NCI-H146 (cell line): ENCODE data around the gene MAP3K14.
"Not testable (repeated sequence)": the region's sequence is repeated elsewhere in the genome, so short reads cannot be mapped to it uniquely, and the experiment has no call there.

Source experiments
- DNase-seq: peaks from one replicate; lab custom pipeline; 2025; lab: John Stamatoyannopoulos, UW

Gene MAP3K14

DNA sequence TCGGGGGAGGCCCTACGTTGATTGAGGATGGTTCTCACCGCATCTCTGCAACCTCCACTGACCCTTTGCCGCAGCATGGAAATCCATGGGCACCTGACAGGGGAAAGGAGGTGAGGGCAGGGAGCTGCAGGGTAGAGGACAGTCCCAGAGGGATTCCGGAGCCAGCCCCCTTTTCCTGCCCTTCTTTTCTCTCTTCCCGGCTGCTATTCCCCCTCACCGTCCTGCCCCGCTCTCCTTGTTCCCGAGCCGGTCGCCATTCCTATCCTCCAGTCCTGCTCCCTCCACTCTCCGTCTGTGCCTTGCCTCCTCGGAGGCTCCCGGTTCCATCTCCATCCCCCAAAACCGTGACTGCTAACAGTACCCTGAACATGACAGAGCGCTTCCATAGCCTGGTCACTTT is 59.7 kb downstream of the MAP3K14 start:
- no peak for DNase-seq

DNA sequence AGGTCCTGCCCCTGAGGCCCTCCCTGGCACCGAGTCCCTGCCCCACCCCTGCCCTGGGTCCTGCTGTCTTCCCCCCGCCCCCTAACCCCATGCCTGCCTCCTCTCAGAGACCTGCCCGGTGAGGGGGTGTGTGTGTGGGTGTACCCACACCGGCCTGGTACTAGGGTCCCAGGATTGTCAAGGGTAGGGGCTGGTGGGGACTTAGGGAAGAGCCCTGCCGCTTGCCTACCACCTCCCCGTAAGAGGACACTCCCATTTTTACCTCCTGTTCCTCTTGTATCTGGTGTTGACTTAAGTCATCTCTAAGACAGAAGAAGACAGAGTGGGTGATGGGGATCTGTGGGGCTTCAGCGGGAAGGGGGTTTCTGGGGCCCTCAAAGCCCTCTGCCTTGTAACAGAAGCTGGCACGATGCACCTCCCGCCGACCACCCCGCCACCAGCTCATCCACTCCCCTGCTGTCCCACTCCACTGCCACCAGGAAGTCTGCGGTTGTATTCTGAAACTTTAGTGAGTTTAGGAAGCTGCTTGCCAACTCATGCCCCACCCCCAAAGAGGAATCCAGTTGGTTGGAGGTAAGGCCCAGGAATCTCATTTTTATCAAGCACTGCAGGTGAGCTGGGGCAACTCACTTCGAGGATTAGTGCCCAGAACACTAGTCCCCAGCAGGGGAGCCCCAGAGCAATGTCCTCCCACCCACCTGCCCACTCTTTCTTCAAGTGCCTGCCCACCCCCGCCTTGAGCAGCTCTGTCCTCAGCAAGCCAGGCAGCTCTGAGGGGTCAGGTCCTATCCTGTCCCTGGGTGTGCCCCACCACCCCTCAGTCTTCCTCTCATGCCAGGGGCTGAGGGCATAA is 60.5 kb downstream of the MAP3K14 start:
- no peak for DNase-seq

DNA sequence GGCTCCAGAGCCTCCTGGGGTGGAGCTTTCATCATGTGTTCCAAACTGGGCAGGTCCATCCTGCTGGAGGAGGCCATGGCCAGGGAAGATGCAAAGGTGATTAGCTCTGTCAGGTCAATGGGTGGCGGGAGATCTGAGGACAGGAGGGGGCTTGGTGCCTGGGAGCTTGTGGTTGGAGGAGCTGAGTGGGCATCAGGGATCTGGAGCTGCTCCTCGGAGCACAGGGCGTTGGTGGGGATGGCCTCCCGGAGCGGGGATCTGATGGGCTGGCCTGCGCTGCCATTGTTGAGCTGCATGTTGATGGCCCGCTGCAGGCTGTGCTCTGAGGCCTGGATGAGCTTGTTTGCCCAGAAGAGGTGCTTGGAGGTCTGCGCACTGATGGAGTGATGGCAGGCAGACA is 61.5 kb downstream of the MAP3K14 start:
- DNase-seq, result no peak

DNA sequence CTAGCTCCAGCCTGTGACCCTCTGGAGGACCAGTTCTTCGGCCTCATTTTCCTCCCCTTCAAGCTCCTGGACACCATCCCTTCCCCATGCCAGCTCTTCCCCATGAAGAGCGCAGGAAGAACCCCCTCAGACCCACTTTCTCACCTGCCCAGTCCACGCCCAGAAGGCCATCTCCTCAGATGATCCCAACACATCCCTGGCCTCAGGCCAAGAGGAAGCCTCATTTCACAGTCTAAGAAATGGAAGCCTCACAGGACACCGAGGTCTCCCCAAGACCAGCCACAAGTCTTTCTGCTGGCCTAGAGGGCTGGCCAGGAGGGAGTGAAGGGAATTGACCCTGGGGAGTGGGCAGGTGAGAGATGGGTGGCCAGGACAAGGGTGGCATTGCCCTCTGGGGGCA is 62.9 kb downstream of the MAP3K14 start:
- DNase-seq, result no peak

DNA sequence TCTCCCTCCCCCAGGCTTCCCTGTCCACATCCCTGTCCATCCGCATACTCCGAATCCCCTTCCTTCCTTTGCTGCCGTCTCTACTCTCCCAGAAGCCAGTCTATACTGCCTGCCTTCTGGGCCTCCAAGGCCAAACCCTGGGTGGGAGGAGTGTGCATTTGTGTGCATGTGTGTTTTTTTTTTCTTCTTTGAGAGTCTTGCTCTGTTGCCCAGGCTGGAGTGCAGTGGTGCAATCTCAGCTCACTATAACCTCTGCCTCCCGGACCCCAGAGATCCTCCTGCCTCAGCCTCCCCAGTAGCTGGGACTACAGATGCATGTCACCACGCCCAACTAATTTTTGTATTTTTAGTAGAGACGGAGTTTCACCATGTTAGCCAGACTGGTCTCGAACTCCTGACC is 63.6 kb downstream of the MAP3K14 start:
- not testable (repeated sequence) for DNase-seq

DNA sequence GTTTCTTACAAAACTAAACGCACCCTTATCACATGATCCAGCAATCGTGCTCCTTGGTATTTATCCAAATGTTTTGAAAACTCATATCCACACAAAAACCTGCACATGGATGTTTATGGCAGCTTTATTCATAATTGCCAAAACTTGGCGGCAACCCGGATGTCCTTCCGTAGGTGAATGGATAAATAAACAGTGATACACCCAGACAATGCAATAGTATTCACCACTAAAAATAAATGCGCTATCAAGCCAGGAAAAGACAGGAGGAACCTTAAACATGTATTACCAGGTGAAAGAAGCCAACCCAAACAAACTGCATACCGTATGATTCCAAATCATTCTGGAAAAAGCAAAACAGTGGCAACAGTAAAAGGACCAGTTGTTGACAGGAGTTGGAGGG is 64.9 kb downstream of the MAP3K14 start:
- DNase-seq, result no peak

DNA sequence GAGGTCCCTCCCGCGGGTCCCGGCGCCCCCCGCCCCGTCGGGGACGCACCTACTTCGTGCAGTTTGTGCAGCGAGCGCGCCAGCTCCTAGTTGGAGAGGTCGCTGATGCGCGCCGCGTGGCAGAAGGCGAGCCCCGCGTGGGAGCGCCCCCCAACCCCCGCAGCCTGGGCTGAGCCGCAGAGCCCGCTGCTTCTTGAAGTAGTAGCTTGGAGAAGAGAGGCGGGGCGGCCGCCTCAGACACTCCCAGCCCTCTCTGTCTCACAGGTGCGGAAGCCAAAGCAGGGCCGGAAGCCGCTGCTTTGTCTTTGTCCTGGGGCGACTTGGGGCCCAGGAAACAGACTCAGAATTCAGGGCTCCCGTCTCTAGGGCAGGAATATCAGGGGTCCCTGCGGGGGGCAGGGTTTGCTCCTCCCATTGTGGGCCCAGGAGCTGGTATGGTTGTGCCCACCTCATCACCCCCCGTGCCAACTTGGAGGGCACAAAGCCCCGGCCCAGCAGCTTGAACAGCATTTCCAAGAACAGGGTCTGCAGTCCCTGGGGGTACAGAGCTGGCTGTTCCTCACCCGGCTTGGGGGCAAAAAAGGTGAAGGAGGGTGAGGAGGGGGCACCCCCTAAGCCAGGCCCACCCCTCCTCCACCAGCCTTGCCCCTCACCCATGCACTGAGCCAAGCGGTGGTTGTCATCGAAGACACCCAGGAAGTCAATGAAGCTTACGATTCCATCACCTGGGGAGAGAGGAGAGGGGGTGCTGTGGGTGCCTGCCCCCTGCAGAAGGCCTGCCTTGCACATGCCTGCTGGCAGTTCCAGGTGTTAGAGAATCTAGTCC is 68.5 kb downstream of the MAP3K14 start:
- peak; percentile 75 for DNase-seq

DNA sequence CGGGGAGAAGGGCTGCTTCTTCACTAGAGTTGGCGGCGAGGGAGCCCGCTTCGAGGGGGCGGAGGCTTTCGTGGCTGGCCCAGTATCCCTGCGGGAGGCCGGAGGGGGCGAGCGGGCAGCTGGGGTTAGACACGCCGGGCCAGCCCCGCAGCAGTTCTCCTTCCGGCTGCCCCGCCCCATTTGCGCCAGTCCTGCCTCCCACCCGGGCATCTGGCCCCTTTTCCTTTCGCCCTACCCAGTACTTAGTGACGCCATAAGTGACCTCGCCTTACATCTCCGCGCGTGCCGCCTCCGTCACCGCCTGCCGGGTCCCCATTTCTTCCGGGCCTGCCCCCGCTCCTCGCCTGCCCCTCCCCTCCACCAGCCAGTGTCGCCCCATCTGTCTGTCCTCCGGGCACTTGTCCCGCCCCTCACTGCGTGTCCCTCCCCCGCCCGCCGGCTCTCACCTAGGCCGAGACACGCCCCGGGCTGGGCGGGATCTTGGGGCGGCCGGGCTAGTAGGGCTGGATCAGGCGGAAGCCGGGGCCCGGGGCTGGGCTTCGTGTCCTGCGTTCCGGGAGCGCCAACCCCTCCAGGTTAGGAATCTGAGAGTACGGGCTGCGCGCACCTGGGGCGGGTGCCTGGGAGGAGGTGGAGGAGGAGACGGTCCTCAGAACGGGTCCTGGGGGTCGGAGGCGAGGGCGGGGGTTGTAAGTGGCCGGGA is 69.2 kb downstream of the MAP3K14 start:
- DNase-seq, result peak; percentile 99

DNA sequence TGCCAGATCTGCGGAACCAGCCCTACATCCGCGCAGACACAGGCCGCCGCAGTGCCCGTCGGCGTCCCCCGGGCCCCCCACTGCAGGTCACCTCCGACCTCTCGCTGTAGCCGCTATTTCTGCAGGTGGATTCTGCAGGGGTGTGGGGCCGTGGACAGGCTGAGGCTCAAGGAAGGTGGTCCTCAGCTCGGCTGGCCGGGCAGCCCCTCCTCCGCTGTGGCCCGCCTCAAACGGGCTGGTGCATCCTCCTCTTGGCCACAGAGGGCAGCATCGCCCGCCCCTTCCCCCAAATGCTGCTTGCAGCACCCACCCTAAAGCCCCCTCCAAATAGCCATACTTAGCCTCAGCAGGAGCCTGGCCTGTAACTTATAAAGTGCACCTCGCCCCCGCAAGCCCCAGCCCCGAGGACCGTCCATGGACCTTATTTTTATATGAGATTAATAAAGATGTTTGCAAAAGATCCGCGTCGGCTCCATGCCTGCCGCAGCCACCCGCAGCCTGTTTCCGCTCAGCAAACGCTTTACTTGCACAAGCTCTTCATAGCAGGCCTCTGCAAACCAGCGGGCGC is 69.9 kb downstream of the MAP3K14 start:
- peak; percentile 62 for DNase-seq

DNA sequence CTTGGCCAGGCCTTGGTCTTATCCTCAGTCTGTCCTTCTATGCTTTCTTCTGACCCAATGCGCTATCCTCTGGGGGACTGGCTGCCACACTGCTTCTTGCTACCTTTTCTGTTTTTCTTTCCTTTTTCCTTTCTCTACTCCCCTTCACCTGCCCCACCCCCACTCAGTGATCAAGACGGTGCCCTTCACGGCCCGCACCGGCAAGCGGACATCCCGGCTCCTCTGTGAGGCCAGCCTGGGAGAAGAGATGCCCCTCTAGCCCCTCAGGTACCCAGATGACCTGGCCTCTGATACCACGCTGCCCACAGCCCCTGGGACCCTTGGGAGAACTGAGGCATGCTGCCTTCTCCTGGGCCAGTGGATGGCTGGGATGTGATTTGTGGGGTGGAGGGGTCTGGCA is 70.5 kb downstream of the MAP3K14 start:
- DNase-seq, result no peak

DNA sequence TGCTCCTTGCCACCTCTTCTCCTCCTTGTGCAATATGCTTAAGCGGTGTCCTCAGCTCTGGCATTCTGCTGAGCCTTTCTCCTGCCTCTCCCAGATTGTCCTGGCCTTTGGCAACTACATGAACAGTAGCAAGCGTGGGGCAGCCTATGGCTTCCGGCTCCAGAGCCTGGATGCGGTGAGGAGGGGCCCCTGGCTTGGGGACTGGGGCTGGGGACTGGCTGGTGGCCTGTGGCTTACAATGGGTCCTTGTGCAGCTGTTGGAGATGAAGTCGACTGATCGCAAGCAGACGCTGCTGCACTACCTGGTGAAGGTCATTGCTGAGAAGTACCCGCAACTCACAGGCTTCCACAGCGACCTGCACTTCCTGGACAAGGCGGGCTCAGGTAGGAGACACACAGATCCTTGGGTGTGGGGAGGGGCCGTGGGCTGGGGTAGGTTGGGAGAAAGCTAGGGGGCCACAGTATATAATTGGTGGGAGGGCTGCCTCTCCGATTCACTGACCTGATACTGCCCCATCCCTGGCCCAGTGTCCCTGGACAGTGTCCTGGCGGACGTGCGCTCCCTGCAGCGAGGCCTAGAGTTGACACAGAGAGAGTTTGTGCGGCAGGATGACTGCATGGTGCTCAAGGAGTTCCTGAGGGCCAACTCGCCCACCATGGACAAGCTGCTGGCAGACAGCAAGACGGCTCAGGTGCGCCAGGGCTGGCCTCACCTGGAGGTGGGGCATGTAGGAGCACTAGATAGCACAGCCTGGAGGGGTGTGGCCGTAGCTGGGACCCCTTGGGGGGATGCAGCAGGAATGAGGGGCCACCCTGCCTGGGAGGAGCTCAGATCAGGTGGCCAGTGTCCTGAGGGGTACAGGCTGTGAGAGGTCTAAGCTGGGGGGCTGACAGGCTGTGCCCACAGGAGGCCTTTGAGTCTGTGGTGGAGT is 71.8 kb downstream of the MAP3K14 start:
- DNase-seq, result no peak

DNA sequence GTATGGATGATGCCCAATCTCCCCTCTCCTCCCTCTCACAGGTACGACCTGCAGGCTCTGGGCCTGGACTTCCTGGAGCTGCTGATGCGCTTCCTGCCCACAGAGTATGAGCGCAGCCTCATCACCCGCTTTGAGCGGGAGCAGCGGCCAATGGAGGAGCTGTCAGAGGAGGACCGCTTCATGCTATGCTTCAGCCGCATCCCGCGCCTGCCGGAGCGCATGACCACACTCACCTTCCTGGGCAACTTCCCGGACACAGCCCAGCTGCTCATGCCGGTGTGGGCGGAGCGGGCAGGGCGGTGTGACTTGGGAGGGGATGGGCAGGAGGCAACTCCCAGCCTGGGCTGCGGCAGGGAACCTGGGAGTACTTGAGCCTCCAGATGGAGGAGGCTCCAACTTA is 73.1 kb downstream of the MAP3K14 start:
- DNase-seq, result no peak

DNA sequence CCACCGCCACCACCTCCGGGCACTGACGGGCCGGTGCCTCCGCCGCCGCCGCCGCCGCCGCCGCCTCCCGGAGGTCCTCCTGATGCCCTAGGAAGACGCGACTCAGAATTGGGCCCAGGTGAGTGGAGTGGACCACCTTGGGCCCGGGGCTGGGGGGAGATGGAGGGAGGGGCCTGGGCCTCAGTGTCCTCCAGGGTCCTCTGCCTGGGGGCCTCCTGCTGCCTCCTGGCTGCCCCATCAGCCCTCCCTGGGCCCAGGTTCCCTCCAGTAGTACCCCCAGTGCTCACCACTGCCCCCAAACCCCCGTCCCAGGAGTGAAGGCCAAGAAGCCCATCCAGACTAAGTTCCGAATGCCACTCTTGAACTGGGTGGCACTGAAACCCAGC is 74.8 kb downstream of the MAP3K14 start:
- DNase-seq, result no peak

DNA sequence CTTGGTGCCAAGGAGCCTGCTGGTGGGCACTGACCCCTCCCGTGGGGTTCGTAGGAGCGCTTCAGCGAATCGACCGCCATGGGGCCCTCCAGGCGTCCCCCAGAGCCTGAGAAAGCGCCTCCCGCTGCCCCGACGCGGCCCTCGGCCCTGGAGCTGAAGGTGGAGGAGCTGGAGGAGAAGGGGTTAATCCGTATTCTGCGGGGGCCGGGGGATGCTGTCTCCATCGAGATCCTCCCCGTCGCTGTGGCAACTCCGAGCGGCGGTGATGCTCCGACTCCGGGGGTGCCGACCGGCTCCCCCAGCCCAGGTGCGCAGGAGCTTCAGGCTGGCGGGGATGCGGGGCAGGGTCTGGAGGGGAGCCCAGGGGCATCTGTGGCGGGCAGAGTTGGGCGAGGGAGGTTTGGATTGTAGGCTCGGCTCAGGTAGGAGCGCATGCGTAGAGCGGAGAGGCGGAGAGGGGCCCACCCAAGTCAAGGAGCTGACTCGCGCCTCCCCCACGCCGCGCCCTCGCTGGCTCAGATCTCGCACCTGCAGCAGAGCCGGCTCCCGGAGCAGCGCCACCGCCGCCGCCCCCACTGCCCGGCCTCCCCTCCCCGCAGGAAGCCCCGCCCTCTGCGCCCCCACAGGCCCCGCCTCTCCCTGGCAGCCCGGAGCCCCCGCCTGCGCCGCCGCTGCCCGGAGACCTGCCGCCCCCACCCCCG is 75.3 kb downstream of the MAP3K14 start:
- peak; percentile 79 for DNase-seq

DNA sequence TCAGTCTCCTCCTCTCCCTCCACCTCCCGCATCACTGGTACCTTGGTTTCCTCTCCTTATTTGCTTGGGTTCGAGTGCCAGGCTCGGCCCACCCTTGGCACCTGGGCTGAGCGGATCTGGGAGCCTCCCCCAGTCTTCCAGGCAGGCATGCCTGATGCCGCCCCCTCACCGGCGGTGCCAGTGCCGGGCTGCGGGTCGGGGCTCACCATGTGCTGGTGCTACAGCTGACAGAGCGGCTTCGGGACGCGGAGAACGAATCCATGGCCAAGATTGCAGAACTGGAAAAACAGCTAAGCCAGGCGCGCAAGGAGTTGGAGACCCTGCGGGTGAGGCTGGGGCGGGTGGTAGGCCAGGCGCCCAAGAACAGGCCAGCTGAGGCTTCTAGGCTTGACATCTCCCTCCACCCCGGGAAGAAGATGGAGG is 75.9 kb downstream of the MAP3K14 start:
- peak; percentile 26 for DNase-seq

DNA sequence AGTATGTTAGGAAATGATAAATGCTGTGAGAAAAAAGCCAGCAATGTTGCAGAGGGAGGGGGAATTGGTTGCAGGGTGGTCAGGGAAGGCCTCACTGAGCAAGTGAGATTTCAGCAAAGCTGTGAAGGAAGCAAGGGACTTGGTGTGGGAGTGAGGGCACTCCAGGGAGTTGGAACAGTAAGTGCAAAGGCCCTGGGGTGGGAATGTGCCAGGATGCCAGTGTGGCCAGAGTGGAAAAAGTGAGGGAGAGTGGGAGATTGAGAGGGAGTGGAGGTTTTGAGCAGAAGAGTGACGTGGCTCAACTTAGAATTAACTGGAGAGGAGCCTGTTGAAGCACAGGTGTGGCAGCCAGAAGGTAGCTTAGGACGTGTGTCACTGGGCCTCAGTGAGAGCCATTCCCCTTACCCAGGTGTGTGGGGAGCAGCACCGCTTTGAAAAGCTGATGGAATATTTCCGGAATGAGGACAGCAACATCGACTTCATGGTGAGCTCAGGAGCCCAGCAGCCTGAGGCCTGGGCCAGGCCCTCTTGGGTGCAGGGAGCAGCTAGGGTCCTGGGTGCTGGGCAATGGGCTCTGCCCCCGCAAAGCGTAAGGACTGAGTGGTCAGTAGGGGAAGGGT is 78.6 kb downstream of the MAP3K14 start:
- DNase-seq, result no peak

DNA sequence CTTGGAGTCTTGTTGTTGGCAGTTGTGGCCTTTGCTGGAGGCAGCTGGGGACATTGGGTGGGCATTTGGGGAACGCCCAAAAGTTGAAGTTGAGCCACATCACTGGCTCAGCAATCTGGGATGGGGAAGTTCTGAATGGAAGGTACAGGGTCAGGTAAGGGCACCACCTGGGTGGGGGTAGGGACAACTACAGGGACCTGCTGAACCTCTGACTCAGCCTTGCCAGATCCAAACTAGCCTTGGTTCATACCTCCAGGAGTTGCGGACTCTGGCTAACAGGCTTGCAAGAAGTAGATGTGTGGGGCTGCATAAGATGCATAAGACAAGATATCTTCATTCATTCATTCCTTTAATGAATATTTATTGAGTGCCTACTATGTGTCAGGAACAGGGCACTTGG is 79.1 kb downstream of the MAP3K14 start:
- DNase-seq, result no peak

DNA sequence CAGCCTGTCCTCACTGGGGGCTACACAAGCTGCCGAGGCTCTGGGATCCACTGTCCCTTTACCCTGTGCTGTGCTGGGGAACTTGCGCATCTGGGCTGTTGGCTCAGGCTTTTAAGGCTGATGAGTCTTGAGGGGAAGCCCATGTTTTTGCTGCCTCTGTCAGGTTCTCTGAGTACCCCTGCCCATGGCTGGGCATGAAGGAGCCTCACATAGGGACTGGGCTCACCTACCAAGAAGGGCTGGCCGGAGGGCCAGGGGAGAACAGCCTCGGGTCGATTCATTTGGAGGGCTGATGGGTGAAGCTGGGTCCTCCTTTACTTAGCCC is 80.6 kb downstream of the MAP3K14 start:
- DNase-seq, result no peak

DNA sequence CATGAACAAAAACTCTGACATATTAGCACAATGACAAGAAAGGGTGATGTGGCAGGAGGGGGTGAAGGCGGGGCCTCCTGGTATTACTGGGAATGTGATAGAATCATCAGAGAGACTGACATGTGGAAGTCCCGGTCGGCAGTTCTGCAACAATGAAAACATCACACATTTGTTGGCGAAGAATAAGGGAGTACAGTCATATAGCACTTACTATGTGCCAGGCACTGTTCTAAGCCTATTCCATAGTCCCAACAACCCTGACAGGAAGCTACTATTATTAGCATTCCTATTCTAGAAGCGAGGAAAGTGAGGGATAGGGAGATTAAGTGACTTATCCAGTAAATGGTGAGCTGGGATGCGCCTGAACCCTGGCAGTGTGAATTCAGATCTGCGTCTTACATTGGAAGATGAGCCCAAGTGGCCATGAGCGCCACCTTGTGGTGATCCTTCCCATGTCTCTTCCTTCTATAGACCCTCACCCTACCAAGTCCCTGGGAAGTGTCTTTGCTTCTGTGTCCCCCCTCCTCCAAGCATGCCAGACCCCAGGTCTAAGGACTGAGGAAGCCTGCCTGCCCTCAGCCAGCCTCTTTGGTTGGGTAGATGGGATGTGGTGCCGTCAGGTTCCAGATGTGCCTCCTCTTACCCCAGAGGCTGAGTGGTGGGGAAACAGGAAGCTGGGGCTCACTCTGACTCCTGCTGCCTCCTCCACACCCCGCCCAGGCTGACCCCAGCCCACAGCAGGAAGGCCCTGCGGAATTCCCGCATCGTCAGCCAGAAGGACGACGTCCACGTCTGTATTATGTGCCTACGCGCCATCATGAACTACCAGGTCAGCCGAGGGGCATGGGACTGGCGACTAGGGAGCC is 81.2 kb downstream of the MAP3K14 start:
- peak; percentile 56 for DNase-seq
